HG03439 (cell line): ENCODE measurements around the gene CARD9.
"Not testable (repeated sequence)": the region's sequence is repeated elsewhere in the genome, so short reads cannot be mapped to it uniquely, and the experiment has no call there.

Experiments used
- ATAC-seq: cut with Tn5 transposase; IDR thresholded peaks from one replicate; pipeline ENCODE4 v1.9.1; 2021; ENCODE audit warnings: mild to moderate bottlenecking, moderate library complexity; ENCODE audit not compliant: unreplicated experiment

Gene CARD9

GRCh38 chr9:136373300-136374182 lies at the start of gene CARD9:
Gene CARD9, minus strand, starts transcription at chr9:136373669. Its CDS starts 1,591 bp downstream, at chr9:136372078.
- ATAC-seq, result no peak

- ATAC-seq, result no peak
These were observed 49.4 kb upstream of the CARD9 start for GRCh38 chr9:136422876-136423275.

GRCh38 chr9:136421791-136422190 lies 48.3 kb upstream of the CARD9 start:
- no peak for ATAC-seq

GRCh38 chr9:136419092-136419420 lies 45.6 kb upstream of the CARD9 start:
- ATAC-seq, result no peak

- no peak for ATAC-seq
These were observed 45.0 kb upstream of the CARD9 start for GRCh38 chr9:136418182-136419091.

- no peak for ATAC-seq
These were observed 43.4 kb upstream of the CARD9 start for GRCh38 chr9:136416914-136417313.

- ATAC-seq, result no peak
These were observed 43.0 kb upstream of the CARD9 start for GRCh38 chr9:136416427-136416826.

GRCh38 chr9:136412962-136413361 lies 39.5 kb upstream of the CARD9 start:
- no peak for ATAC-seq

GRCh38 chr9:136411378-136411777 lies 37.9 kb upstream of the CARD9 start:
- ATAC-seq, result no peak

GRCh38 chr9:136410500-136411287 lies 37.2 kb upstream of the CARD9 start, which contains the start of the genes ENTR1 and PMPCA:
Gene ENTR1, minus strand, starts transcription at chr9:136410614. Its CDS starts 217 bp downstream, at chr9:136410397.
Gene PMPCA, plus strand, starts transcription at chr9:136410658. Its CDS starts 11 bp downstream, at chr9:136410669.
- peak; percentile 74 for ATAC-seq

- ATAC-seq, result peak; percentile 18
These were observed 36.3 kb upstream of the CARD9 start for GRCh38 chr9:136409557-136410455.

GRCh38 chr9:136407911-136408310 lies 34.4 kb upstream of the CARD9 start:
- no peak for ATAC-seq

GRCh38 chr9:136407061-136407460 lies 33.6 kb upstream of the CARD9 start:
- not testable (repeated sequence) for ATAC-seq

GRCh38 chr9:136405904-136406303 lies 32.4 kb upstream of the CARD9 start:
- not testable (repeated sequence) for ATAC-seq

GRCh38 chr9:136405481-136405880 lies 32.0 kb upstream of the CARD9 start:
- ATAC-seq, result no peak

- ATAC-seq, result no peak
These were observed 31.3 kb upstream of the CARD9 start for GRCh38 chr9:136404801-136405136.

- ATAC-seq, result no peak
These were observed 30.7 kb upstream of the CARD9 start for GRCh38 chr9:136403915-136404800.

GRCh38 chr9:136403538-136403914 lies 30.1 kb upstream of the CARD9 start:
- ATAC-seq, result peak; percentile 35

GRCh38 chr9:136402067-136402466 lies 28.6 kb upstream of the CARD9 start:
- ATAC-seq, result no peak
